A204.1 (cell line): ENCODE data around the gene MAGI2.

Experiments
- FAIRE-seq: peaks from 2 replicates; lab custom pipeline; 2012; peaks lifted over from hg19 to GRCh38; lab: Jason Lieb, UNC

MAGI2 gene

GRCh38 chr7:78130446-78131215, 1322.8 kb downstream of the MAGI2 start:
- no peak for FAIRE-seq

- FAIRE-seq, result no peak
Observed at GRCh38 chr7:78129865-78130264, 1323.6 kb downstream of the MAGI2 start.

GRCh38 chr7:78127009-78127408, 1326.5 kb downstream of the MAGI2 start:
- FAIRE-seq, result no peak

GRCh38 chr7:78125884-78126283, 1327.6 kb downstream of the MAGI2 start:
- no peak for FAIRE-seq

- FAIRE-seq, result no peak
Observed at GRCh38 chr7:78124216-78124615, 1329.3 kb downstream of the MAGI2 start.

- FAIRE-seq, result no peak
Observed at GRCh38 chr7:78121888-78122287, 1331.6 kb downstream of the MAGI2 start.

GRCh38 chr7:78118470-78118869, 1335.0 kb downstream of the MAGI2 start:
- no peak for FAIRE-seq

GRCh38 chr7:78115876-78116275, 1337.6 kb downstream of the MAGI2 start:
- no peak for FAIRE-seq

- no peak for FAIRE-seq
Observed at GRCh38 chr7:78114993-78115392, 1338.5 kb downstream of the MAGI2 start.

- no peak for FAIRE-seq
Observed at GRCh38 chr7:78112488-78112887, 1341.0 kb downstream of the MAGI2 start.

GRCh38 chr7:78111386-78111785, 1342.1 kb downstream of the MAGI2 start:
- FAIRE-seq, result no peak

- FAIRE-seq, result no peak
Observed at GRCh38 chr7:78103475-78103874, 1350.0 kb downstream of the MAGI2 start.

GRCh38 chr7:78101076-78101475, 1352.4 kb downstream of the MAGI2 start:
- FAIRE-seq, result no peak

GRCh38 chr7:78099715-78100394, 1353.6 kb downstream of the MAGI2 start:
- no peak for FAIRE-seq

GRCh38 chr7:78095549-78095948, 1357.9 kb downstream of the MAGI2 start:
- no peak for FAIRE-seq

GRCh38 chr7:78092331-78092730, 1361.1 kb downstream of the MAGI2 start:
- FAIRE-seq, result no peak

GRCh38 chr7:78090616-78091015, 1362.9 kb downstream of the MAGI2 start:
- FAIRE-seq, result no peak

- FAIRE-seq, result no peak
Observed at GRCh38 chr7:78083476-78084120, 1369.9 kb downstream of the MAGI2 start.

GRCh38 chr7:78082556-78082955, 1370.9 kb downstream of the MAGI2 start:
- no peak for FAIRE-seq

GRCh38 chr7:78081888-78082287, 1371.6 kb downstream of the MAGI2 start:
- FAIRE-seq, result no peak

- no peak for FAIRE-seq
Observed at GRCh38 chr7:78081344-78081743, 1372.1 kb downstream of the MAGI2 start.

- no peak for FAIRE-seq
Observed at GRCh38 chr7:78080811-78081210, 1372.7 kb downstream of the MAGI2 start.

- FAIRE-seq, result no peak
Observed at GRCh38 chr7:78080241-78080640, 1373.2 kb downstream of the MAGI2 start.
